VCaP (cell line): ENCODE data around the gene OSBPL5.

Source experiments
- H3K27ac ChIP-seq: fragments of 450-650 bp; 2 replicates; pipeline ENCODE4 v1.5.1; 2017
- CTCF ChIP-seq: fragments of 450-650 bp; conservative IDR thresholded peaks from 2 replicates; pipeline ENCODE4 v1.5.1; 2017; ENCODE audit warnings: mild to moderate bottlenecking, moderate library complexity

Gene OSBPL5

GRCh38 chr11:3205261-3206155 is 40.4 kb upstream of the OSBPL5 start:
- no peak for TF ChIP-seq CTCF
- no peak overlapping the region for H3K27ac ChIP-seq

DNA sequence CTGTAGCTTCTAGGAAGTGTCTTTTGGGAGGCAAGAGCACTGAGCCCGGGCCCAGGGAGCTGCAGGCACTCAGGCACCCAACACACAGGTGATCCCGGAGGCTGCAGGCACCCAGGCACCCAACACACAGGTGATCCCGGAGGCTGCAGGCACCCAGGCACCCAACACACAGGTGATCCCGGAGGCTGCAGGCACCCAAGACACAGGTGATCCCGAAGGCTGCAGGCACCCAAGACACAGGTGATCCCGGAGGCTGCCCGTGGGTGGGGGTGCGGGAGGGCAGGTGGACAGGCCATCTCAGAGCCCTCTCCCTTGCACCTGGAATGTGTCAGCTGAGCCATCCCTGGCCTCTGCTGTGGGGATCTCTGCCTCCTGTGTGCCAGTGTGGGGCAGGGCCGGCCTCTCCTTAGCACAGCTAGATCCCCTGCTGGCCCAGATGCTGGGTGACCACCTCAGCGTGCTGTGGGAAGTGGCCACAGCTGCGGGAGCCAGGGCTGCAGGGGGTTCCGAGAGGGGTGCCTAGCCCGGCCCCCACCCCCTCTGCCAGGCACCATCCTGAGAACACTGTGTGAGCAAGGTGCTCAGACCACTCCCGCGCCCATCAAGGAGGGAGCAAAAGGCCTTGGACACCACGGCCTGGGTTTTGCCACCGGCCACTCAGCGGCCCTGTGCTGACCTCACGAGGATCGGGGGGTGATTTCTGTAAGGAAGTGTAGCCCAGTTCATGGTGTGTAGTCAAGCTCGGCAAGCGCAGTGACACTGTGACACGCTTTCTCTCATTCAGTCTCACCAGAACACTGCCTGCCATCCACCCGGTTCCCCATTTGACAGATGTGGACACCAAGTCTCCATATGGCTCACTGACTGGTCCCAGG is 39.3 kb upstream of the OSBPL5 start:
- H3K27ac ChIP-seq: no peak overlapping the region
- no peak for TF ChIP-seq CTCF

DNA sequence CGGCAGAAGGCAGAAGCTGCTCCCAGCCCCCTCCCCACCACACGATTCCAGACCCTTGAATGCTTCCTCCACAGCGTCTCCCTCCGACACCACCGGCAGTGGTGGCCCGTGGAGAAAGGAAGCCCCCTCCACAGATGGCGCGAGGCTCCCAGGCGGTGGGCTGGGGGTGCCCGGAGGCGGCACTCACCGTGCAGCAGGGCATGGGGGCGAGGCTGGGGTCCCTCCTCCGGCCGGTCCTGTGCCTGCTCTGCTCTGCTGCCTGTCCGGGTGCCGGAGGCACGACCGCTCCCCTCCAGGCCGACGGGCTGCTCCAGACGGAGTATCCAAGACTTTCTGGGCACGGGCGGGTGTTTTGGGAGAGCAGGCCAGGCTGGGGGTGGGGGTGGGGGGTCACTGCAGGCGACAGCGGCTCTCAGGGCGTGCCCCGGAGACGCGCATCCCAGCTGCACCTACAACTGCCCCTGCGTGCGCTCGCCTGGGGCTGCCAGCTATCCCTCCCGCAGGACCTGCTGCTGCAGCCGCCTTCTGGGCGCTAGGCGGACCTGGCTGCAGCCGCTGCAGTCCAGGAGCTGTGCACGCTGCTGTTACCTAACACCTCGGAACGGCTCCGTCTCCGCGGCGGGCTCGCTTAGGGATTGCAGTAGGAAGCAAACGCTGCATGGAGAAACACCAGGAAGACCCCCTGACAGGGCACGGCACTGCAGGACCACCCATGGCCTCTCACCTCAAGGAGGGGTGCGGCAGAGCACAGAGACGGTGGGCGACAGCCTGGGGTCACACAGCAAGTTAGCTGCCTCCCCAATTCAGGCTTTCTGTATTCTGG is 38.3 kb upstream of the OSBPL5 start:
- H3K27ac ChIP-seq: no peak overlapping the region
- peak; percentile 37 for TF ChIP-seq CTCF

DNA sequence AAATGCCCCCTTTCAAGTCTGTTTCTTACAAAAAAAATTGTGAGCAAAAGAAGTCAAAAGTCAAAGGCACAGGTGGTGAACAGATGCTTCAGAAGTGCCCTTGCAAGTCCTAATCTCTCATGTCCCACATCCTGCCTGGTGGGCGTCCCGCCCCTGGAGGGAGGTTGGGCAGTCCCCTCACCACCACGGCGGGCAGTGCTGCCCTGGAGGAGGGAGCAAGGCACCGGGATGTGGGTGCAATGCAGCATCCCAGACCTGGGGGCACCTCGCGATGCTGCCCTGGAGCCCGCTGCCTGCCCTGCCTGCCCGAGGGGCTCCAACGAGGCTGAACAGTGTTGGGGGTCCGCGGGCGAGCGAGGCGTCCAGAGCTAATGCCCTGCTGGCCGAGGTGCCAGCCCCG is 37.6 kb upstream of the OSBPL5 start:
- no peak for TF ChIP-seq CTCF

DNA sequence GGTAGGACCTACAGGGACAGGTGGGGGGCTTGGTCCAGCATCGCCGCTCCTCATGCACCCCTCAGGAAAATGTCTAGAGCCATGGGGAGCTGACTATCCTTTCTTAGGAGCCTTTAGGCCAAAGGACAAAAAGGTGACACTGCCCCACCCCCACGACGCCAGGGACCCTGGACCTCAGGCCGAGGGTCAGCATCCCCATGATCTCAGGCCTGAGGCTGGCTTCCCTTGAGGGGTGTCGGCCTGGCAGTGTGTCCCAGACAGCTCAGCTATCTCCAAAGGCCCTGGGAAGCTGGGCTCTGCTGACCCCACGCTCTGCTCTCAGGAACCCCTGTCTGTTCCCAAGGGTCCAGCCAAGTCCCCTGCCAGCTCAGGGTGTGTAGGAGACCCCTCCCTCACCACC is 37.2 kb upstream of the OSBPL5 start:
- no peak overlapping the region for H3K27ac ChIP-seq
- TF ChIP-seq CTCF: no peak

More for the DNA sequence above, 37.6 kb upstream of the OSBPL5 start:
- H3K27ac ChIP-seq: no peak overlapping the region

DNA sequence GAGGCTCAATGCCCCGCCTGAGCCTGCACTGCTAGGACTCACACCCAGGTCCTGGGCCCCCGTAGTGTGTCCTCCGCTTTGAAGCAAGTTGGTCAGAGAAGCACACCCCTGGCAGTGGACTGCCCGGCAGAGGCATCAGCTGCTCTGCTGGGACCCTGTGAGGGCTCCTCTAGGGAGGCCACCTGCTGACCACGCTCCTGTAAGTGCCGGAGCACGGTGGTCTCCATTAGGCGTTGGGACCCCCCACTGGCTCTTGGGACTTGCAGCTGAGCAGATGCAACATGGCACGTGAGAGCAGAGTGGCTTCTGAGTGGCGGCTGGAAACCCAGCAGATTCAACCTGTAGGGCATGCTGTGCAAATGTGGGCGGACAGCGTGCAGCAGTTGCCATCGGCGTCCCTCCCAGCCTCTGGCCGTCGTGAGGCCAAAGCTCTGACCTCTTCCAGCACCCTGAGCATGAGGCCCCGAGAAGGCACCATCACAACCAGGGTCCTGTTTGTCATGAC is 36.6 kb upstream of the OSBPL5 start:
- H3K27ac ChIP-seq: no peak overlapping the region
- TF ChIP-seq CTCF: no peak
